ENCODE results near the gene MAEA. TPM values are rescaled to one million over a fixed set of nuclear protein-coding genes. Genes with fewer than 3 reads are reported as not detected.

The MAEA gene
- total and polyA plus RNA-seq, 2 experiments from 2014 or later, result 49.8 to 99.0 TPM

- Histone ChIP-seq H2AFZ (no peak overlapping the region), H3K79me2 (replicated peaks; ENCODE audit: insufficient read depth) (0 out of 2 replicates have a peak, but pooled peaks cover 8% of the 10 kb centered on the region), H3K27me3 (ENCODE audit: insufficient read depth) (no peaks in the 10 kb centered on the region), H3K4me2 (no peak overlapping the region), H3K27ac (ENCODE audit: low read depth) (no peak overlapping the region), H3K4me3 (no peak overlapping the region), H3K4me1 (ENCODE audit: insufficient read depth) (no peaks in the 10 kb centered on the region), H4K20me1 (replicated peaks; ENCODE audit: insufficient read depth) (no peaks in the 10 kb centered on the region; the same call in 1 of the 2 replicates), H3K9me2 (ENCODE audit: insufficient read depth) (no peaks in the 10 kb centered on the region), H3K36me3 (ENCODE audit: insufficient read depth) (no peaks in the 10 kb centered on the region), H3F3A (replicated peaks; ENCODE audit: low read depth) (no peaks in the 10 kb centered on the region)
- Mint-ChIP-seq H3K27ac (no peak overlapping the region), H3K4me1 (no peaks in the 10 kb centered on the region), H3K36me3 (ENCODE audit: low read depth) (peaks cover 27% of the 10 kb centered on the region), H3K9me3 (no peaks in the 10 kb centered on the region), H3K27me3 (ENCODE audit: insufficient read depth, low read depth, poor library complexity) (peaks cover 8% of the 10 kb centered on the region), H3K4me3 (no peak overlapping the region)
- DNase-seq (ENCODE audit: low spot score), result no peak
- ATAC-seq, result no peak
- TF ChIP-seq EZH2 (IDR thresholded peaks at IDR 0.05; ENCODE audit: low read depth, unreplicated experiment), result no peak
- TF ChIP-seq POLR2AphosphoS5 (IDR thresholded peaks at IDR 0.05; ENCODE audit: low read depth), result no peak
- TF ChIP-seq NANOG (IDR thresholded peaks at IDR 0.05; ENCODE audit: borderline replicate concordance), result no peak
- TF ChIP-seq ZNF462 (CRISPR knock-in tag; IDR thresholded peaks at IDR 0.05), result no peak
- no peak for TF ChIP-seq CREB1 (CRISPR knock-in tag; IDR thresholded peaks at IDR 0.05; ENCODE audit: low read depth)
- TF ChIP-seq EZH2phosphoT487 (IDR thresholded peaks at IDR 0.05; ENCODE audit: unreplicated experiment), result no peak
- no peak for TF ChIP-seq ETS1 (IDR thresholded peaks at IDR 0.05)
- TF ChIP-seq STAT1 (IDR thresholded peaks at IDR 0.05; ENCODE audit: unreplicated experiment), result no peak
- no peak for TF ChIP-seq REST (IDR thresholded peaks at IDR 0.05; ENCODE audit: unreplicated experiment)
- no peak for TF ChIP-seq CTCF (conservative IDR thresholded peaks at IDR 0.05; ENCODE audit: low read depth in 2 of 2)
- no peak for TF ChIP-seq JUNB (IDR thresholded peaks at IDR 0.05; ENCODE audit: unreplicated experiment)
- TF ChIP-seq ZNF114 (CRISPR knock-in tag; IDR thresholded peaks at IDR 0.05), result no peak
- TF ChIP-seq ZNF331 (CRISPR knock-in tag; IDR thresholded peaks at IDR 0.05; ENCODE audit: low read depth), result no peak
These were observed 41.3 kb downstream of the MAEA start for GRCh38 chr4:1330761-1331590.
